NCI-H1417 treated with DMSO at 0.1 percent for 48 hours (cell line): ENCODE data around the gene SLC39A2.
"Not testable (repeated sequence)": the region's sequence is repeated elsewhere in the genome, so short reads cannot be mapped to it uniquely, and the experiment has no call there.

ENCODE experiments used
- DNase-seq: peaks from one replicate; lab custom pipeline; 2025; lab: John Stamatoyannopoulos, UW

SLC39A2 gene, protein sequence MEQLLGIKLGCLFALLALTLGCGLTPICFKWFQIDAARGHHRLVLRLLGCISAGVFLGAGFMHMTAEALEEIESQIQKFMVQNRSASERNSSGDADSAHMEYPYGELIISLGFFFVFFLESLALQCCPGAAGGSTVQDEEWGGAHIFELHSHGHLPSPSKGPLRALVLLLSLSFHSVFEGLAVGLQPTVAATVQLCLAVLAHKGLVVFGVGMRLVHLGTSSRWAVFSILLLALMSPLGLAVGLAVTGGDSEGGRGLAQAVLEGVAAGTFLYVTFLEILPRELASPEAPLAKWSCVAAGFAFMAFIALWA

DNA sequence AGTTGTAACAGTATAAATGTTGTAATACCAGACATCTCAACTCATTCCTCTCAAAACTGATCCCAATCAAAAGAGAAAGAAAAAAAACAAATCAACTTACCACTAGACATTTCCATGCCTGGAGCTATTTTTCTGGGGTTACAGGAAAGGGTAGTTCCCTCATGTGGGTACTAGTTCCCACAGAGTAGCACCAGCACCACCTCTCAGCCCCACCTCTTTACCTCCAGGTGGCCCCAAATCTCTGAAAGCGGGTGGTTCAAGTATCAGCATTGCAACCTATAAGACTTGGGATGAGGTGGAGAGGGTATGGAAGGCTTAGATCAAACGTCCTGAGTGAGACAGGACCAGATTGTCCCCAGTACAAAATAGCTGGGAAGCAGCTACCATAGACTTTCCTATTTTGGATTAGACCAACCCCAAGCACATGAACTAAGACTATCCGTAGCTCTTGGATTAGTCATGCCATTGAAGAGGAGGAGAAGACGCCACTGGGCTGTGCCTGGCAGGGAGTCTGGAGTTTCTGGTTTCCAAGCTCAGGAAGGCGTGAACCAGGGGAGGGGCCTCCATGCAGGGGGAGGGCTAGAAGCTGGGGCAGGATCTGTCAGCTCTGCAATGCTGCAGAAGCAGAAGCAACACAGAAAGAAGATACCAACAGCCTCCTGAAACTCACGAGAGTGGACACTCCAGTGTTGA lies at the start of gene SLC39A2:
TSS of gene SLC39A2 (plus strand) at position 620 of the 693 bp plus-strand sequence. CDS start 154 bp downstream, outside the sequence.
- DNase-seq: no peak

DNA sequence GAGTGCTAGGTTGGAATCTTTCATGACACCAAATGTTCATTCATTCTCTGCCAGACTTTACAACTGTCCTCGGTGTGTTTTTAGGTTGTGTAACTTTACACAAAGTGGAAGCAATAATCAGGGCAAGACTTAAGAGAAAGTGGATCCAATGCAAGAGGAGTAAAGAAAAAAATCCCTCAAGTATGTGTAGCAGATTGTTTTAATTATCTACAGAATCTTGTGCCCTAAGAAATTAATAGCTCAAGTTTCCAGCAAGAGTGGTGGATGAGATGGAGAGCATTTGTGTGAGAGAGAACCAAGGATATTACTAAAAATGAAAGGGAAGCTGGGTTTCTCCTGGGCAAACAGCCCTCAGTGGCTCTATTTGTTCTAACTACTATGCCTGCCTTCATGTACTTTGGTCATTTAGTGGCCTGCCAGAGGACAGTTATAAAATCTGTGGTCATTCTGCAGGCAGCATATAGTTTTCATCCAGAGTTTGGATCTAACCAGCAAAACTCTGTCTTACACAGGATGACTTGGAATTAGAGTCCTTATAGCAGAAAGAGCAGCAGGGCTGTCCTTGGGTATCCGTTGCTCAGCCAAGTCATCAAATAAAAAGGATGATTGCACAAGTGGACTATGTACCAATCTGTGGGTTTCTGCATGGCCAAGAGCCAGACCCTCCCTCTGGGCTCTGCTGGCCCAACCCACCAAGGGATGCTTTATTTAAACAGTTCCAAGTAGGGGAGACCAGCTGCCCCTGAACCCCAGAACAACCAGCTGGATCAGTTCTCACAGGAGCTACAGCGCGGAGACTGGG lies 44.2 kb upstream of the SLC39A2 start, which contains the start of gene RNASE2:
TSS of gene RNASE2 (plus strand) at position 752 of the 802 bp plus-strand sequence. CDS start 285 bp downstream, outside the sequence.
- DNase-seq: not testable (repeated sequence)

DNA sequence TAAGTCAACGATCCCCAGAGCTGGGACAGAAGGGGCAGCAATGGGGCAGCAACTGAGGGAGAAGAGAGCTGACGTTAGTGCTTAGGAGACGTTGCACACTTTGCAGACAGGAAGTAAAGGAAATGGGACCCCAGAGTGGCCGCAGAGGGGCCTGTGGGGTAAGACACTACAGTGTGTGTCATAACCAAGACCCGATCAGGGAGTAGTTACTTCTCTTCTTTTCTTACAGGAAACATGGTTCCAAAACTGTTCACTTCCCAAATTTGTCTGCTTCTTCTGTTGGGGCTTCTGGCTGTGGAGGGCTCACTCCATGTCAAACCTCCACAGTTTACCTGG lies 43.6 kb upstream of the SLC39A2 start:
- DNase-seq: not testable (repeated sequence)

DNA sequence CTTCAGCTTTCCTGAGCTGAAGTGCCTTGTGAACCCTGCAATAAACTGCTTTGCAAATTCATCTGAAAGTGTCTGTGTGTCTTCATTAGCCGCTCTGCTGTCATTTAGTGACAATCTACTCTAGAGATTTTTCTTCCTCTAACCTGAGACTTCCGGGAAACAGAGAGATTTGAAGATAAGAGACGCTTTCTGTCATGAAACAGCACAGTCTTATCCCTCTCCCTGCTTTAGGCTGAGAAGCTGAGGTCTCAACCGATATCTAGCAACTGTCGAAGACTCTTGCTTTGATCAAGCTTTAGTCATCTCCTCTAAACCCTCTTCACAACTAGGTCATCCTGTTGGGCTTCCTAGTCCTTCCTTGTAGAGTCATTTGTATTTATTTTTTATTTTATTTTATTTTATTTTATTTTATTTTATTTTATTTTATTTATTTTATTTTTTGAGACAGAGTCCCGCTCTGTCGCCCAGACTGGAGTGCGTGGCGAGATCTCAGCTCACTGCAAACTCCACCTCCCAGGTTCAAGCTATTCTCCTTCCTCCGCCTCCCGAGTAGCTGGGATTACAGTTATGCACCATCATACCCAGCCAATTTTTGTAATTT lies 42.6 kb upstream of the SLC39A2 start:
- DNase-seq: no peak

DNA sequence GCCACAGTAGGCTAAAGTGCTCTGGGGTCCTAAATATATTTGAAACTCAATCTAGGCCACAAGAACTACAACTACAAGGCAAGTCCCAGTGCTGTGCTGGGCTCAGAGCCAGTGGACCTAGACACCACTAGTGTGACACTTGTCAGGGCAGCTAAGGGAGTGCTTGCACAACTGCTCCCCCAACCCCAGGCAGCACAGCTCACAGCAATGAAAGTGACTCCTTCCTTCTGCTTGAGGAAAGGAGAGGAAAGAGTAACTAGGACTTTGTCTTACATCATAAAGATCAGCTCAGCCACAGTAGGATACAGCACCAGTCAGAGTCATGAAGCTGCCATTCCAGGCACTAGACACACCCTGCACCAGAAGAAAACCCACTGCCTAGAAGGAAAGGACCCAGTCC lies 40.1 kb upstream of the SLC39A2 start:
- DNase-seq: not testable (repeated sequence)

DNA sequence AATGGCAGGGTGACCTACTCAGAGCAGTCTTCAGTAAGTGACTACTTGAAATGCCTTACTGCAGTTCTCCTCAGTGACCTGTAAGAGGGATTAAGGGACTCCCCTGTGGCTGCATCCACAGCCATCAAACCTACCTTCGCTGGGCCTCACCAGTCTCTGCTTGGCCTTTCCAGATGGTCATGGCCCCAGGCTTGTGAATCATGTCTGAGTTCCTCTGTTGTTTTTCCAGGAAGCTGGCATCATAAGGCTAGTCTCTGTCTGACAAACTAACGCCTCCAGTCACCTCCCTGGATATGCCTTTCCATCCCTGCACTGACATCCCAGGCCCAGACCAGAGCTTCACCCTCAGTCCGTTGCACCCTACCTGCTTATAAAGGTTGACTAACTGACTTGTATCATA lies 29.8 kb upstream of the SLC39A2 start:
- DNase-seq: no peak

DNA sequence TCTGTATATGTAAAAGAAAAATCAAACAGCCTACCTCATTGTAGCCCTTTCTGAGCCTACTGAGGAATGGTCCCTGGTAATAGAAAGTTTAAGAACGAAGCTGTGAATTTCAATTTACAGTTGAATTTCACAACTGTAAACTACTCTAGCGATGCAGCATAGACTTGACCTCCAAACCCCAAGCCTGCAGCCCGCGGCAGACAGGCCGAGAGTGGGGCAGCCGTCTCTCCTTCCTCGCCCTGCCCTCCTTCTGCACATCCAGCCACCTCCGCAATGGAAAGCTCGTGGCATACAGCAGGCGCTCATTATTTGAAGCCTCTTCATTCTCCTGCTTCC lies 28.5 kb upstream of the SLC39A2 start:
- no peak for DNase-seq

DNA sequence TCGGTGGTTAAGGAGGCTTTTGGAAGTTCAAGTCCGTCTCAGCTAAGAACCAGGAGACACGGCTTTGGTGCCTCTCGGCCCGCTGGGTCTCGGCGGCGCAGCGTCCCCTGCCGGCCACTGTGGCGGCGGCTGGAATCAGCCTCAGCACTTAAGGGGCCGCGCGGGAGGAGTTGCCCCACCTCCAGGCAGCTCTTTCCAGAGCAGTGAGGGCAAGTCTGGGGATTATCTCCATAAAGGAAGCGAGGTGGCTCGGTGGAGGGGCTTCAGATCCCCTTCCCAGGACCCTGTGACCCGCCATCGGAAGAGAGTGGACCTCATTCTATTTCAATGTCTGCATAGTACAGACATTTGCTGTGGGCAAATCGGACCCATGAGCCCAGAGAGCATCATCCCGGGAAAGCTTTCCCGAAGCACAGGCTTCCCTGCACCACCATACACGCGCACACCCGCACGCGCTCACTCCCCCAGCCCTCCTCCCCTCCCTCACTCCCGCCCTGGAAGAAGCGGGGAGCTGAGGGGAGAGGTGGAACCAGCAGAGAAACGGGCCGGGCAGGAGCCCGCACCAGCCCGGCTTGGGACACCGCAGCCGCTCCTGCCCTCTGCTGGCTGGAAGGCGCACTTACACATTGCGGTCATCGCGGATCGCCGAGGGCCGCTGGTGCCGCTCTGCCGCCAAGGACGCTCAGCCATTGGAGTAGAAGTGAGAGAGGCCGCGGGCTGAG lies 27.9 kb upstream of the SLC39A2 start:
- no peak for DNase-seq

DNA sequence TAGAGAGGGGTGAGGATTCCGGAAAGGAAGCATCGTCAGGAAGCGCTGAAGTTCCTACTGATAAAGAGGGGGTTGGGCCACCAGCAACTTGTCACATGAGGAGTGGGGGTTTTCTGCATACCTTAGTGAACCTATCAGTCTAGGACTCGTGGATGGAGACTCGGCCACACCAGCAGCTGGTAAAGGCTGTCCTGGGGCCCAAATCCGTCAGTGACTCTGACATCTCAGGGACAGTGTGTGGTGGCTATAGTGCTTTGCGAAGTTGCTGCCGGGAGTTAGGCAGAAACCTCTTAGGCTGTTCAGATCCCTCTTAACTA lies 27.4 kb upstream of the SLC39A2 start:
- no peak for DNase-seq

DNA sequence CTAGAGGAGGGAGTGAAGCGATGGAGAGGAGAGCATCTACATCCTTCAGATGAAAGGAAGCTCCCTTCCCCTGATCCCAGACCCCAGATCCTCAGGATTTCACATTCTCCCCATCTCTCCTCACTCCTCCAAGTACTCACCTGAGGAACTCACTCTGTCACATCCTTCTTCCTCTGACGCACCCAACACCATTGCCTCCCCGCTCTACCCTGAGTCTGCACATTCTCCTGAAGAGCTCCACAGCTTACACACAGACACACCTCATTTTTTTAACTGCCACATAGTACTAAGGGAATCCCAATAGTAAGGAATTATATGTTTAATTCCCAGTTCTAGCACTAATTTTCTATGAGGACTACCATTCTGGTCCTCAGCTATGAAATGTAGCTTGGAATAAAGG lies 25.6 kb upstream of the SLC39A2 start:
- no peak for DNase-seq

DNA sequence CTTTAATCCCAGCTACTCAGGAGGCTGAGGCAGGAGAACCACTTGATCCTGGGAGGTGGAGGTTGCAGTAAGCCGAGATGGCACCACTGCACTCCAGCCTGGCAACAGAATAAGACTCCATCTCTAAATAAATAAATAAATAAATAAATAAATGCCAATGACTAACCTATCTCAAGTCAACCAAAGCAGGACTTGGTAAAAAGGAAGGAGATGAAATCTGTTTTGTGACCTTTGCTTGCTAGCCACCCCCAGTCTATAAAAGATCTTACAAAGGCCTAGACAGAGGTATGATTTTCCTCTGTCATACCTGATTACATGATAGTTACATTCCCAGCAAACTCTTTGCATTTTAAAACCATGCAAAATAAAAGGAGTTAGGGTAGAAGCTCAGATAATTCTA lies 22.8 kb upstream of the SLC39A2 start:
- DNase-seq: no peak

DNA sequence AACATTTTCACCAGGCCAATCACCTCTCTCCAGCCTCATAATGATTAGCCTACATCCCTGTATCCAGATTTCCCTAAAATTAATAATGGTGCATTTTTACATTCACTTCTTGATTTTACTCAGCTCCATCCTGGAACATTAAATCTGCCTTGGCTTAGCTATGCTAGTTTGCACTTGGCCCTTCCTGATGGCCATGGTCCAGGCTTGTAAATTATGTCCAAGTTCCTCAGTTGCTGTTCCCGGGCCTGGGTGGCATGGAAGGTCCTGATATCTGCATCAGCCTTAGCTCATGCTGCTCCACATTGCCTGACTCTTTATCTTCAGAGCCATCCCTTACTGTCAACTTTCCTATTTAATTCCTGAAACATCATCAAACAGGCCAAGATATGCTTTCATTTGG lies 20.4 kb upstream of the SLC39A2 start:
- DNase-seq: no peak

DNA sequence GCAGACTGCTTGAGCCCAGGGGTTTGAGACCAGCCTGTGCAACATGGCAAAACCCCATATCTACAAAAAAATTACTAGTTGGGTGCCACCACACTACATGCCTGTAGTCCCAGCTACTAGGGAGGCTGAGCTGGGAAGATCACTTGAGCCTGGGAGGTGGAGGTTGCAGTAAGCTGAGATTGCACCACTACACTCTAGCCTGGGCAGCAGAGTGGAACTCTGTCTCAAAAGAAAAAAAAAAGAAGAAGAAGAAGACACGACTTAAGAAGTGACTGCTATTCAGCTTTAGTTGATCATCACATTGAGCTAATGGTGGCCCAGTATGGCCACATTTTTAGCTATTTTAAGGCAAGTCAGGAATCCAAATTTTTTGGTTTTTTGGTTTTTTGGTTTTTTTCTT lies 18.2 kb upstream of the SLC39A2 start:
- DNase-seq: no peak

DNA sequence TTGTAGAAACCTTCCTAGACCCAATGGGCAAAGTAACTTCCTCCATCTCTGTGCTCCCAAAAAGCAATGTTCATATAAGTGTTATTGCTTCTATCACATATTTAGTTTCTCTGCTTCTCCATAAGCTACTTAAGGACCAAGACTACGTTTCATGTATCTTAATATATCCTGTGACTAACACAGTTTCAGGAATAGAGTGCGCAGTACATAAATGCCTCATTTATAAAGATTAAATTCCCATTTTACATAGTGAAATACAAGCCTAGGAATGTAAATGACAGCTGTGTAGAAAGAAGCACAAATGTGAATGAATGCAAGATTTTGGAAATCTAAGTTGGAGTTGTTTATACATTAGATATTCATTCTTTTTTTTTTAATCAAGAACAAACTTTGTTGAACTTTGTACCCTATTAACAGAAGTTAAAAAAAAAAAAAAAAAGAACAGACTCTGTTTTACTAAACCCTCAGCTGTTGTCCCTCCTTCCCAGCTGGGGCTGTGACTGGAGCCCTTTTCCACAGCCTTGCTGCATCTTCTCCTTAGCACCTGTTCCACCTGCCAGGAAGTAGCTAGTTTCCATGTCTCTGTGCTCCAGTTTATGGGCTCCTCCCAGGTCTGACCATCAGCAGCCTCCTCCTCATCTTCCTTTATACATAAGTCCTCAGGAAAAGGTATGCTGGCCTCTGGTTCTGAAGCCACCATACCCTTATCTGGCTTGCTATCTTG lies 16.3 kb upstream of the SLC39A2 start:
- DNase-seq: no peak

DNA sequence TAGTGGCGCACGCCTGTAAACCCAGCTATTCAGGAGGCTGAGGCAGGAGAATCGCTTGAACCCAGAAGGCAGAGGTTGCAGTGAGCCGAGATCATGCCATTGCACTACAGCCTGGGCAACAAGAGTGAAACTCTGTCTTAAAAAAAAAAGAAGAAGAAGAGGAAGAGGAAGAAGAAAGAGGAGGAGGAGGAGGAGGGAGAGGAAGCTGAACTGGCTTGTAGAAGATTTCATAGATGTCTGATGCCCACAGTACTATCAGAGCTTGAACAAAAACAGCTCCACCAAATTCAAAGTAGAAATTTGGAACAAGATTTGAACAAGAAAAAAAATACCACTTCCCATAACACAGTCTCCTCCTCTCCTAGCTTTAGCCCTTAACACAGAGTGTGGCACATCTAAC lies 13.4 kb upstream of the SLC39A2 start:
- not testable (repeated sequence) for DNase-seq

DNA sequence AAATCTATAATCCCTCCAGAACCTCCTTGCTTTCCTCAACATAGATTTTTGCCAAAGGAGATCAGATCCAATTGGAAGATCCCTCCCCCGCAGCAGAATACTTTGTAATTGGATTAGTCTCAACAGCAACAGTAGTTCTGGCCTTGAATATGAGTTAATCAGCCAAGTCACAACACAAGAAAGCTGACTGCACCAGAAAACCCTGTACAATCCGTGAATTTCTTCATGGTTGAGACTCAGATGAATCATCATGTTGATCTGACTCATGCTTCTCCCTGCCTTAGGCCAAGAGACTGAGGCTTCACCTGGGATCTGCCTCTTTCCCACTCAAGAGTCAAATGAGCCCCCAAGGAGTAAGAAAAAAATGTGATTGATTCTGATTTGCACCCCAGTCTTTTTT lies 12.3 kb upstream of the SLC39A2 start:
- no peak for DNase-seq

DNA sequence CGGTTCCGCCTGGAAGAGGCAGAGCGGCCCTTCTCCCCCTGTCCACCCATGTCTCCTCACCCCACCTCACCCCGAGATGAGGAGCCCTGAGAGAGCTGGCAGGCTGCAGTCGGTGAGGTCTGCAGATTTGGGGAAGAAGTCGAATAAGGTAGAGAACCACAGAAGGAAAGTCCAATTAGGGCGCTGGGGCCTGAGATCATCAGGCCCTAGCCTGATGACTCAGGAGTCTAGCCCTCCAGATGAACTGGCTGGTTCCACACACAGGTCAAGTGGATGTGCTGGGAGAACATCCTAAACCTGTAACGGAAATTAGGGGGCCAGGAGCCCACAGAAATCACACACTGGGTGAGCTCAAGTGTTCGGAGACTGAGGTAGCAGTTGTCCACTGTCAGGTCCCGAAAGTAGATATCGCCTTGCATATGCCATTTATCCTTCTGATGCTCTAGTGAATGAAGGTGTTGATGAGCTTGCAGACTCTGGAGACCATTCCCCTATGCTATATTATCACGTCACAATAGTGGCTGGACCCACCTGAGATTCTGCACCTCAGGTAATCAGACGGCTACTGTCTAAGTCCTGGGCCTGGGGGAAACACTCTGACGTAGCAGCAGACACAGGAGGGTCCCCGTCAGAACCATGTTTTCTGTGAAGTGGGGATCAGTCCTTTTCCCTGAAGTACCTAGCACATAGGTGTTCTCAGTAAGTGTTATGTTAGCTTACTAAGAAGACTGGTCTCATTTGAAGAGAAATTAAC lies 10.2 kb upstream of the SLC39A2 start:
- no peak for DNase-seq

DNA sequence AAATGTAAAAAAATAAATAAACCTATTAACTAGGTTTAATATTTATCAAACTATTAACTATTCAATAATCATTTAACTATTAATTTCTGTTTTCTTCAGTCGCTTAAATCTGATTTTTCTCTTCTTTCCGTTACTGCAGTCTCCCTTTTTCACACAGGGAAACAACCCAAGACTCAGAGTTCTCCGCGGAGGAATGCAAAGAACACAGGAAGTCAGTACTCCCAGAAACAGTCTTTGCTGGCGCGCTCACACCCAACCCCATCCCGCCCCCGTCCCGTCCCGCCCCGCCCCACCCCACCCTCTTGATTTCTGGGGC lies 9.7 kb upstream of the SLC39A2 start:
- no peak for DNase-seq

DNA sequence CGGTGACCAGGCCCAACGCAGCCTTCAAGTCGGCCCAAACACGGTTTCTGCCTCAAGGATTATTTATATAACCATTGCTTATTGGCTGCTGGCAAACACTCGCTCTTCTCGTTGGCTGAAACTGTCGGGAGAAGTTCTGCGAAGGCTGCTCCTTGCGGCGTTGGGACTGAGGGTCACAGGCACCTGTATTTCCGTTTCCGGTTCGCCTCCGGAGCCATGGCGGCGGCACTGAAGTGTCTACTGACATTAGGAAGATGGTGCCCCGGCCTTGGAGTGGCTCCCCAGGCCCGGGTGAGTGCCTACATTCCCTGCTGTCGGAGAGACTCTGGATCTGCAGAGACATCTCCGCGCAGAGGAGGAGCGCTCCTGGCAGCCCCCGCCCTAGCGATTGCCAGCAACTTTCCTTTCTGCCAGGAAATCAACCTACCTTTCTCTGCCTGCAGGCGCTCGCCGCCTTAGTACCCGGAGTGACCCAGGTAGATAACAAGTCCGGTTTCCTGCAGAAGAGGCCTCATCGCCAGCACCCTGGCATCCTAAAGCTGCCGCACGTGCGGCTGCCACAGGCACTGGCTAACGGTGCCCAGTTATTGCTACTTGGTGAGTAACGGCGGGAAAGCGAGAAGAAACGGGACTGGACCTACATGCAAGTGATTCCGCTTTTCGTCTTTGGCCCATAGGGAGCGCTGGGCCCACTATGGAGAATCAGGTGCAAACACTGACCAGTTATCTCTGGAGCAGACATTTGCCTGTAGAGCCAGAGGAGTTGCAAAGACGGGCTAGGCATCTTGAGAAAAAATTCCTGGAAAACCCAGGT lies 9.1 kb upstream of the SLC39A2 start, which contains the start of gene METTL17:
TSS of gene METTL17 (plus strand) at position 194 of the 814 bp plus-strand sequence. CDS start at position 217, 23 bp downstream.
- DNase-seq: peak; percentile 52

DNA sequence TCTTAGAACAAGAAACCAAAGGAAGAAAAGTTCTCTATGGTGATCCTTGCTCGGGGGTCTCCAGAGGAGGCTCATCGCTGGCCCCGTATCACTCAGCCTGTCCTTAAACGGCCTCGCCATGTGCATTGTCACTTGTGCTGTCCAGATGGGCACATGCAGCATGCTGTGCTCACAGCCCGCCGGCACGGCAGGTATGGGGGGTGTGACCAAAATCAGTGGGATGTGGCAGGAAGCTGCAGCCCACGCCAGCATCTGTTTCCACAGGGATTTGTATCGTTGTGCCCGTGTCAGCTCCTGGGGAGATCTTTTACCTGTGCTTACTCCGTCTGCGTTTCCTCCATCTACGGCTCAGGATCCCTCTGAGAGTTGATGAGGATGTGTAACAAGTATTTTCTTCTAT lies 2.6 kb upstream of the SLC39A2 start:
- DNase-seq: no peak
